Liver (tissue), 9 donors: ENCODE measurements around the gene PARD3B. TPM values are rescaled to one million over a fixed set of nuclear protein-coding genes. Genes with fewer than 3 reads are reported as not detected.

Experiments
- DNase-seq: peaks from one replicate; pipeline ENCODE4 v3.0.0-alpha.2; 2017; ENCODE audit warnings: low spot score
- H3K27ac ChIP-seq, 2 donors: one replicate each; pipeline ENCODE4 v1.7.0; 2013; ENCODE audit warnings: inconsistent platforms in 2 of 2, low read length in 2 of 2, control low read depth in 1 of 2, low read depth in 1 of 2, mild to moderate bottlenecking in 1 of 2
- H3K27me3 ChIP-seq, 4 donors: one replicate each; pipeline versions ENCODE4 v1.6.1 to v1.7.0; 2013; ENCODE audit warnings: low read length in 3 of 4, inconsistent platforms in 1 of 4, mild to moderate bottlenecking in 1 of 4, moderate library complexity in 1 of 4; ENCODE audit not compliant: control insufficient read depth in 4 of 4, insufficient read depth in 4 of 4
- H3K36me3 ChIP-seq, 4 donors: one replicate each; pipeline versions ENCODE4 v1.6.1 to v1.7.0; 2013; ENCODE audit warnings: low read length in 3 of 4, mild to moderate bottlenecking in 3 of 4, low read depth in 1 of 4, moderate library complexity in 1 of 4; ENCODE audit not compliant: control insufficient read depth in 4 of 4, insufficient read depth in 3 of 4
- H3K4me1 ChIP-seq, 4 donors: one replicate each; pipeline versions ENCODE4 v1.6.1 to v1.7.0; 2013; ENCODE audit warnings: low read length in 3 of 4, mild to moderate bottlenecking in 3 of 4, moderate library complexity in 1 of 4; ENCODE audit not compliant: control insufficient read depth in 4 of 4, insufficient read depth in 4 of 4
- H3K4me3 ChIP-seq, 3 donors: one replicate each; pipeline versions ENCODE4 v1.6.1 to v1.7.0; 2013; ENCODE audit warnings: low read length in 3 of 3, control low read depth in 1 of 3, low read depth in 1 of 3, mild to moderate bottlenecking in 1 of 3
- H3K9ac ChIP-seq, 2 donors: one replicate each; pipeline ENCODE4 v1.7.0; 2013; ENCODE audit warnings: low read length in 2 of 2, mild to moderate bottlenecking in 2 of 2, moderate library complexity in 2 of 2, control low read depth in 1 of 2, low read depth in 1 of 2
- H3K9me3 ChIP-seq, 4 donors: one replicate each; pipeline versions ENCODE4 v1.6.1 to v1.7.0; 2013; ENCODE audit warnings: low read length in 3 of 4; ENCODE audit not compliant: control insufficient read depth in 4 of 4
- ATF3 ChIP-seq: IDR thresholded peaks from 2 replicates; pipeline ENCODE4 v1.6.1; 2016; ENCODE audit warnings: antibody characterized with exemption
- CTCF ChIP-seq: fragments of 150-350 bp; IDR thresholded peaks from 2 replicates; pipeline ENCODE4 v1.5.1; 2017; ENCODE audit warnings: improper control_type of control experiment, low read depth, low read length; ENCODE audit not compliant: missing input control
- EGR1 ChIP-seq, 2 donors: IDR thresholded peaks; 2 replicates each; pipeline ENCODE4 v1.6.1; 2016 to 2018; ENCODE audit warnings: antibody characterized with exemption in 2 of 2, low read depth in 2 of 2
- FOXA1 ChIP-seq: IDR thresholded peaks from 2 replicates; pipeline ENCODE4 v1.6.1; 2016; ENCODE audit warnings: antibody characterized with exemption
- FOXA2 ChIP-seq: IDR thresholded peaks from 2 replicates; pipeline ENCODE4 v1.6.1; 2016; ENCODE audit warnings: antibody characterized with exemption
- GABPA ChIP-seq, 2 donors: IDR thresholded peaks in 1 of 2; conservative IDR thresholded peaks in 1 of 2; 2 replicates each; pipeline ENCODE4 v1.6.1; 2016; ENCODE audit warnings: antibody characterized with exemption in 2 of 2, mild to moderate bottlenecking in 1 of 2, moderate library complexity in 1 of 2
- HNF4A ChIP-seq, 2 donors: conservative IDR thresholded peaks; 2 replicates each; pipeline ENCODE4 v1.6.1; 2016; ENCODE audit warnings: antibody characterized with exemption in 2 of 2, mild to moderate bottlenecking in 2 of 2
- HNF4G ChIP-seq: IDR thresholded peaks from 2 replicates; pipeline ENCODE4 v1.6.1; 2016; ENCODE audit warnings: antibody characterized with exemption
- JUND ChIP-seq, 2 donors: IDR thresholded peaks; 2 replicates each; pipeline ENCODE4 v1.6.1; 2016; ENCODE audit warnings: antibody characterized with exemption in 2 of 2
- NR2F2 ChIP-seq: IDR thresholded peaks from 2 replicates; pipeline ENCODE4 v1.6.1; 2016; ENCODE audit warnings: antibody characterized with exemption
- RAD21 ChIP-seq, 2 donors: IDR thresholded peaks; 2 replicates each; pipeline ENCODE4 v1.6.1; 2016; ENCODE audit warnings: antibody characterized with exemption in 2 of 2, mild to moderate bottlenecking in 2 of 2
- REST ChIP-seq: IDR thresholded peaks from 2 replicates; pipeline ENCODE4 v1.6.1; 2016; ENCODE audit warnings: antibody characterized with exemption, mild to moderate bottlenecking
- RXRA ChIP-seq, 2 donors: IDR thresholded peaks; 2 replicates each; pipeline ENCODE4 v1.6.1; 2017 to 2018; ENCODE audit warnings: antibody characterized with exemption in 2 of 2, mild to moderate bottlenecking in 1 of 2
- SP1 ChIP-seq: IDR thresholded peaks from 2 replicates; pipeline ENCODE4 v1.6.1; 2018; ENCODE audit warnings: antibody characterized with exemption, mild to moderate bottlenecking
- TAF1 ChIP-seq: conservative IDR thresholded peaks from 2 replicates; pipeline ENCODE4 v1.6.1; 2016; ENCODE audit warnings: antibody characterized with exemption, mild to moderate bottlenecking
- YY1 ChIP-seq: IDR thresholded peaks from 2 replicates; pipeline ENCODE4 v1.6.1; 2016; ENCODE audit warnings: antibody characterized with exemption, mild to moderate bottlenecking
- ZBTB33 ChIP-seq: IDR thresholded peaks from 2 replicates; pipeline ENCODE4 v1.6.1; 2016; ENCODE audit warnings: antibody characterized with exemption
- WGBS: extraction: QIAGEN DNeasy Blood & Tissue Kit; methylation state at CpG from one replicate; pipeline ENCODE4 v1.1.7; 2013; 5-methylcytosine and 5-hydroxymethylcytosine counted together
- polyA plus RNA-seq, 2 donors: library from polyadenylated mRNA; stranded (reverse) in 1 of 2; unstranded in 1 of 2; fragments of 200-250 nt in 1 of 2; fragments of >200 nt in 1 of 2; fragmentation: Nextera tagmentation in 1 of 2; extraction: Ambion mirVana in 1 of 2; gene quantifications; one replicate each; pipeline versions ENCODE4 v1.2.1 to v1.2.3, GENCODE V29; 2013 to 2015
- total RNA-seq, 2 donors: library from RNA; depleted of rRNA; stranded (reverse); fragments of >200 nt; gene quantifications; one replicate each; pipeline ENCODE4 v1.2.3, GENCODE V29; 2014
- TF ChIP-seq, protein P1 (sequence below): IDR thresholded peaks from 2 replicates; pipeline ENCODE4 v1.6.1; 2016; ENCODE audit warnings: antibody characterized with exemption
- donor health status: healthy.
- donor health status: healthy.
- donor health status: healthy.
- donor health status: healthy.
- donor health status: healthy.

The PARD3B gene
- total and polyA plus RNA-seq, 4 donors = 1.1 to 10.3 (median 3.7) TPM

GRCh38 chr2:205032093-205032551 lies 486.8 kb downstream of the PARD3B start:
- WGBS = 50% methylated on average over 4 of the region's 4 CpGs
- peak overlapping the region; percentile 65 to 66 for H3K27ac ChIP-seq
- TF ChIP-seq NR2F2 (peak; percentile 41), YY1 (no peak), HNF4G (peak; percentile 61), JUND (IDR thresholded peaks at IDR 0.05) (peak; percentile 74 to 77), GABPA (IDR thresholded peaks at IDR 0.05 in 1 of 2, conservative IDR thresholded peaks at IDR 0.05 in 1 of 2) (no peak), EGR1 (IDR thresholded peaks at IDR 0.05; ENCODE audit: low read depth in 2 of 2) (peak; percentile 64 to 83), FOXA1 (peak; percentile 47), CTCF (no peak), ZBTB33 (peak; percentile 46), RAD21 (IDR thresholded peaks at IDR 0.05) (peak; percentile 39 to 50), ATF3 (peak; percentile 5), SP1 (peak; percentile 97), FOXA2 (peak; percentile 73), HNF4A (conservative IDR thresholded peaks at IDR 0.05) (peak; percentile 91 to 93), RXRA (IDR thresholded peaks at IDR 0.05) (peak; percentile 83 to 91), TAF1 (peak; percentile 20), REST (peak; percentile 35)
- TF ChIP-seq, protein P1, sequence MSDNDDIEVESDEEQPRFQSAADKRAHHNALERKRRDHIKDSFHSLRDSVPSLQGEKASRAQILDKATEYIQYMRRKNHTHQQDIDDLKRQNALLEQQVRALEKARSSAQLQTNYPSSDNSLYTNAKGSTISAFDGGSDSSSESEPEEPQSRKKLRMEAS = peak; percentile 38
- H3K27me3 ChIP-seq = no peaks in the 10 kb centered on the region
- H3K4me1 ChIP-seq = peaks cover 0 to 22% (median 18%) of the 10 kb centered on the region in 4 donors
- H3K9ac ChIP-seq = no peak overlapping the region
- no peak overlapping the region for H3K4me3 ChIP-seq
- no peaks in the 10 kb centered on the region for H3K9me3 ChIP-seq
- DNase-seq = no peak
- H3K36me3 ChIP-seq = no peaks in the 10 kb centered on the region
